Left forelimb (tissue), 1 donor: ENCODE data around the gene PTBP3.
"Not testable (repeated sequence)": the region's sequence is repeated elsewhere in the genome, so short reads cannot be mapped to it uniquely, and the experiment has no call there.

Experiments used
- DNase-seq: peaks from one replicate; pipeline ENCODE4 v3.0.0-alpha.2; 2018; ENCODE audit warnings: low spot score

The PTBP3 gene

GRCh38 chr9:112268413-112268812, 65.0 kb downstream of the PTBP3 start:
- DNase-seq: no peak

GRCh38 chr9:112267086-112267485, 66.3 kb downstream of the PTBP3 start:
- not testable (repeated sequence) for DNase-seq

GRCh38 chr9:112265391-112265790, 68.0 kb downstream of the PTBP3 start:
- DNase-seq: no peak

- DNase-seq: no peak
These were observed 70.8 kb downstream of the PTBP3 start for GRCh38 chr9:112262577-112262976.

DNA sequence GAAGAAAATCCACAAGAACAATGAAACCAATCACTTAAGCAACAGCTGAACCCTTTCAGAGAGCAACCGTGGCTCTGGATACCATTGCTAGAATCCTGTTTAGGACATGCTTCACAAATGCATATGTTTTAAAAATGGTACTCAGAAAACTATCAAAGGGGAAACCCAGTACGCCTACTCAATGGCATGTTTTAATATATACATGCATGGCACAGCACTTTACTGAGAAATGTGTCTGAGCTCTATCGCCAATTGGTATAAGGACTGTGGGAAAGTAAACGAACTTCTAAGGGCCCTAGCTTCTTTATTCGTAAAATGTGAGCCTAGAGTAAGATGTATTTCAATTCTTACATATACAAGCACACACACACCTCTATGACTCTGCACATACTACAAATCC, 72.3 kb downstream of the PTBP3 start:
- no peak for DNase-seq

GRCh38 chr9:112258106-112258505, 75.3 kb downstream of the PTBP3 start:
- no peak for DNase-seq

- no peak for DNase-seq
These were observed 81.2 kb downstream of the PTBP3 start for GRCh38 chr9:112252194-112252593.

GRCh38 chr9:112249277-112249676, 84.1 kb downstream of the PTBP3 start:
- no peak for DNase-seq

DNA sequence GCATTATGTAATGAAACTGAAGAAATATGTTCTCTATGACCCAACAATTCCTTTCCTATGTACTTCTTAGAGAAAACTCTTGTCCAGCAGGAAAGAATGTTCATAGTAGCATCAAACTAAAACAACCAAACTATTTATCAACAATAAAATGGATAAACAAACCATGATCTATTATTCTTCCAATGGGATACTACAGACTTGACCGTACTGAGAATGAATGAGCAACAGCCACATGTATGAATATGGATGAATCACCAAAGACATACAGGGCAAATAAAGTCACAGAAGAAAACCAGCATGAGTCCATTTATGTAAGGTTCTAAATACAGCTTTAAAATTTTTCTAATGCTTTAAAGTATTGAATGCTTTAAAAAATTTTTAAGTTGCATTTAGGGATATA, 84.7 kb downstream of the PTBP3 start:
- DNase-seq: no peak

- no peak for DNase-seq
These were observed 86.3 kb downstream of the PTBP3 start for GRCh38 chr9:112247090-112247489.

GRCh38 chr9:112245126-112245525, 88.3 kb downstream of the PTBP3 start:
- DNase-seq: no peak

DNA sequence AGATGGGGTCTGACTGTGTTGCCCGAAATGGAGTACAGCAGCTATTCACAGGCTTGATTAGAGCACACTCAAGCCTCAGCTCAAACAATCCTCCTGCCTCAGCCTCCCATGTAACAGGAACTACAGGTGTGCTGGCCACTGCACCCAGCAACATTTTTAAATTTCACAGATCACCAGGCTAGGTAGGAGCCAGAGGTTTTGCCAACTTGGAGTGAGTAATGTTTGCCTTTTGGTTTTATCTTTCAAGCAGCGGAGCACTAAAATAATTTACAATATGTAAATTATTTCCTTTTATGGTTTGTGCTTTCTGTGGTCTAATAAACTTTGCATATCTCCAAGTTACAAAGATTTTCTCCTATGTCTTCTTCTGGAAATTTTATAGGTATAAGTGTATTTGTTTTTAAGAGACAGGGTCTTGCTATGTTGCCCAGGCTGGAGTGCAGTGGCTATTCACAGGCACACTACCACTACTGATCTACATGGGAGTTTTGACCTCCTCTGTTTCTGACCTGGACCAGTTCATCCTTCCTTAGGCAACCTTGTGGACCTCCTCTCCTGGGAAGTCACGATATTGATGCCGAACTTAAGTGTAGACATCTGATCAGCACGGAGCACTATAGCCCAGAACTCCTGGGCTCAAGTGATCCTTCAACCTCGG, 91.1 kb downstream of the PTBP3 start:
- no peak for DNase-seq

DNA sequence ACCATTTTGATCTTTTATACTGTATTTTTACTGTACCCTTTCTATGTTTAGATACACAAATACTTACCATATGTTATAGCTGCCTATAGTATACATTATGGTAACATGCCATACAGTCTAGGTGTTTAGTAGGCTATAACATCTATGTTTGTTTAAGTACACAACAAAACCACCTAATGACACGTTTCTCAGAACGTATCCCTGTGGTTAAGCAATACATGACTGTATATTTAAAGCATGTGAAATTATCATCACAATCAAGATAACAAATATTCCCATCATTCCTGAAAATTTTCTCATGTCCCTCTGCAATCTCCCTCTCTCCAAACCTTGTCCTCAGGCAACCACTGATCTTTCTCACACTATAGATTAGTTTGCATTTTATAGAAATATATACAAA, 91.9 kb downstream of the PTBP3 start:
- no peak for DNase-seq

GRCh38 chr9:112239708-112240107, 93.7 kb downstream of the PTBP3 start:
- DNase-seq: no peak

GRCh38 chr9:112239284-112239683, 94.1 kb downstream of the PTBP3 start:
- DNase-seq: no peak

GRCh38 chr9:112234779-112235178, 98.6 kb downstream of the PTBP3 start:
- no peak for DNase-seq

DNA sequence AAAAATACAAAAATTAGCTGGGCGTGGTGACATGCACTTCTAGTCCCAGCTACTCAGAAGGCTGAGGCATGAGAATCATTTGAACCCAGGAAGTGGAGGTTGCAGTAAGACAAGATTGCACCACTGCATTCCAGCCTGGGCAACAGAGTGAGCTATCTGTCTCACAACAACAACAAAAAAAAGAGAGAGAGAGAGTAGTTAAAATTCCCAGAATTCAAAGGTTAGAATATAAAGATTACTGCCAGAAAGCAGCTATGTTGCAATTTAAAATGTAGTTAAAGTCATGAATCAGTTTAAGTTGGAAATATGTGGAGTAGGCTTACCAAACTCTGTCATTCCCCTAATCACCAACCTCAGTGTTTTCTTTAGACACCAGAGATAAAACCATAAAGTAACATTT, 99.7 kb downstream of the PTBP3 start:
- DNase-seq: no peak

- no peak for DNase-seq
These were observed 101.2 kb downstream of the PTBP3 start for GRCh38 chr9:112232233-112232632.

- DNase-seq: no peak
These were observed 107.3 kb downstream of the PTBP3 start for GRCh38 chr9:112226091-112226490.

DNA sequence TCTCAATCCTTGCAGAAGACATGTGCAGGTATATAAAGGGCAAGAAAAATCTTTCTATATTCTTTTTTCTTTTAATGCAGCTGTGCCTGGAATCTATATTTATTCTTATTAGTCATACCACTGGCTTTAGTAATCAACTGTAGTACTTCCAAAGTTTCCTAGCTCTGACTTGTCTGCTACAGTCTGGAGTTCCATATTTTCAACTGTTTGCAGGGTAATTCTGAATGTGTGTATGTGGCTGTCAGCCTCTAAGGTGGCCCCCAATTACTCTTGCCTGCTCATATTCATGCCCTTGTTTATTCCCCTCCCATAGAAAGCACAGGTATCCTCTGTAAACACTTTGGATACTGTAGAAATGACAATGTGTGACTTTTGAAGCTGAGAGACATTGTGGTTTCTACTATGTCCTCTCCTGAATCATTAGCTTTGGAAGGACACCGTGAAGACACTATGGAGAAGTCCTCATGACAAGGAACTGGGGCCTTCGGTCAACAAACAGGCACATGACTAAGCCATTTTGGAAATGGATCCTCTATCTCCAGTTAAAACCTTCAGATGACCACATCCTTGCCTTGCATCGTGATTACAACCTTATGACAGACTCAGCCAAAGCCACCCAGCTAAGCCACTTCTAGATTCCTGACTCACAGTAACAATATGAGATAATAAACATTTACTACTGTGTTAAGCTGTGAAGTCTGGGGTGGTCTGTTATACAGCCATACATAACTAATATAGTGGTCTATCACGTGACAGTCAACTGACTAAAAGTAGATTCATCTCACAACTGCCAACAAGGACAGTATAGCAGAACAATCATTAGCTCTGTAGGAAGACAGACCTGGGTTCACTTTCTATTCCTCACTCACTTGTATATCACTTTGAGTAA, 108.8 kb downstream of the PTBP3 start:
- no peak for DNase-seq

DNA sequence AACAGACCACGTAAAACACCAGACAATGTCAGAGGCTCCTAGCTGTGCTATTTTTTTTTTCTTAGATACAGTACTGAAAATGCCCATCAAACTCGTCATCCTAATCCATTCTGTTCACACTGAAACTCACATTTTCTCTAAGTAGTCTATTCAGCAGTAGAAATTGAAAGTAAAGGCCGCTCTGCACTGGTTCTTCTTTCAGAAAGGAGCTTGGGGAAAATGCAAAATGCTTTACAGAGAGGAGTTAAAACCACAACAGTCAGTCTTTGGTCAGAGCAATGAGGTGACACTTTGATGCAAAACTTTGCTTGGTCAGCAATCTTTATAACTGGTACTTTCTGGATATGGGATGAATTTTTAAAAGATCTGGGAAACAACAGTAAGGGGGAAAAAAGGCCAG, 114.5 kb downstream of the PTBP3 start:
- DNase-seq: no peak

- DNase-seq: no peak
These were observed 120.5 kb downstream of the PTBP3 start for GRCh38 chr9:112212926-112213325.

GRCh38 chr9:112207451-112207850, 126.0 kb downstream of the PTBP3 start:
- DNase-seq: no peak

GRCh38 chr9:112203536-112203935, 129.9 kb downstream of the PTBP3 start:
- no peak for DNase-seq
